Measurements from ENCODE around the gene PPA1.
"Not testable (repeated sequence)": the region's sequence is repeated elsewhere in the genome, so short reads cannot be mapped to it uniquely, and the experiment has no call there.

Gene PPA1

DNA sequence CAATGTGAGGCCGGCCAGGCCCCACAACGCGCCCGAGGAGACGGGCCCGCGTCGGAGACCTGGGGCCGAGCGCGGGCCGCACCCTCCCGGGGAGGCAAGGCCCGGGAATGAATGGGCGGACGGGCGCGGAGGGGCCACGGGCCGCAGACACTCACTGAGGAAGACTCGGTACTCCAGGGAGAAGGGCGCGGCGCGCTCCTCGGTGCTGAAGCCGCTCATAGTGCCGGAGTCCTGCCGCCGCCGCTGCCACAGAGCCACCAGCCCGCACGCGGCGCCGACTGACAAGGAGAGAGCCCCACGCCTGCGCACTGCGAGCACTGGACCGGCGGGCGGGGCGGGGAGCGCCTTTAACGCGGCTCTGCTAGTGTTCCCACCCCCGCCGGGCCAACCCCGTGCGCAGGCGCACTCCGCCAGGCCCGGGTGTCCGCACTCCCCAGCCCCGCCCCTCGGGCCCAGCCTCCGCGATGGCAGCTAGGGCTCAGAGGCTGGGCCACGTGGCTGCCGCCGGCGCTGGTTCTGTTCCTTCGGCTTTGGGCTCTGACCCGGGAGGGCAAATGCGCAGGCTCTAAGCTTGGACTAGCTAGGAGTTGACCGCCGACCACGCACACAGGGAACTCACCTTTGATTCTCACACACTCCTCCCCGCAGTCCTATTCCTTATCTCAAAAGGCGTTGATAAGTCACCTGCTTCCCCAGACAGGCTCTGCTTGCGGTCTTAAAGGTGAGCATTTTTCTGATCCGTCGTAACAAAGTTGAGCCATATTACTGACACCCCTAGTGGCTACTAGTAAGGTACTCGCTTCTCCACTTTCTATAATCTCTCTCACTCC is at the start of gene PPA1:
Gene PPA1, minus strand, starts transcription at position 321 of the 830 bp plus-strand sequence. Its CDS starts 102 bp downstream, at position 219.
- peak; percentile 99 for DNase-seq (ENCODE audit: low read depth in 2 of 2)

DNA sequence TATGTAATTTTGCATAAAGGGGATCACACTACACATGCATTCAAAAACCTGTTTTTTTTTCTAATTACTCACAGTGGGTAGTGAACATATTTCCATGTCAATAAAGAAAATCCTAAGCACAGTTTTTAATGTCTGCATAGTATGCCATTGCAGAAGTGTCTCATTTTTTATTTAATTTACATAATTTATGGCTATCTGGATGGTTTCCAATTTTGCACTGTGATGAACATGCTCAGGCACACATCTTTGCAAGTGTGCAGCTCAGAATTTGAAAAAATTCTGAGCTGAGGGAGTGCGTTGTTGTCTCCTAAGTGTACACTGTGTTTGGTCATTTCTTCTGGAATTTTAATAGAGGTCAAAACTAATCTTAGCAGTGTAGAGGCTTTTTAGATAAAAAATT is 48.4 kb upstream of the PPA1 start:
- DNase-seq (ENCODE audit: low read depth in 2 of 2): no peak

- DNase-seq (ENCODE audit: low read depth in 2 of 2): no peak
Measured at GRCh38 chr10:70280099-70280498, 46.9 kb upstream of the PPA1 start.

- DNase-seq (ENCODE audit: low read depth in 2 of 2): no peak
Measured at GRCh38 chr10:70277396-70278030, 44.3 kb upstream of the PPA1 start.

- no peak for DNase-seq (ENCODE audit: low read depth in 2 of 2)
Measured at GRCh38 chr10:70274643-70275042, 41.4 kb upstream of the PPA1 start.

DNA sequence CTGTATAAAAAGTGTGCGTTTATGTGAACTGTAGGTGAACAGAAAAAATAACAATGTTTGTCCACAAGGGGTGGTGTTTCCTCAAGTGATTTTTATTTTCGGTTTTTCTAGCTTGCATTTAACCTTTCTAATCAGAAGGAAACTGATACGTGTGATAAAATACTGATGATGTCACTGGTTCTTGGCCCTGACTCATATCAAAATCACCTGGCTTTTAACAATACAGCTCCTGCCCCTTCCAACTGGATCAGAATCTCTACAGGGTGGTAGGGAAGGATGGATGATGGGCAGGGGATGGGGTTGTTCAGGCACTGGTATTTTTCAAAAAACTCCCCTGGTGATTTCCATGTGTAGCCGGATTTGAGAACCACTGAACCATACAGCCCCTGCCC is 39.7 kb upstream of the PPA1 start:
- no peak for DNase-seq (ENCODE audit: low read depth in 2 of 2)

GRCh38 chr10:70271996-70272924 is 39.0 kb upstream of the PPA1 start:
- no peak for DNase-seq (ENCODE audit: low read depth in 2 of 2)

GRCh38 chr10:70270952-70271351 is 37.7 kb upstream of the PPA1 start:
- no peak for DNase-seq (ENCODE audit: low read depth in 2 of 2)

DNA sequence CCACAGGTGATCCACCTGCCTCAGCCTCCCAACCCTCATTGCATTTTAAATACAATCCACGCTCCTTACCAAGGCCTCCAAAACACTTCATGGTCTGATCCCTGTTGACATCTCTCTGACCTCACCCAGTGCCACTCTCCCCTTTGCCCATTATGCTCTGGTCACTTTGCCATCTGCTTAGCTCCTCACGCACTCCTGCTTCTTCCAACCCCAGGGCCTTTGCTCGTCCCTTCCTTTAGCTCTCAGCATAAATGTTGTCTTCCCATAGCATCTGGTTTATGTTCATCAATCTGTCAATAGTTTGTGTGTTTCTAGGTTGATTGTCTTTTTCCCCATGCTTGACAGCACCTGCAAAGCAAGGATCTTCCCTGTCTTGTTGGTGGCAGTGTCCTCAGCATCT is 36.5 kb upstream of the PPA1 start:
- no peak for DNase-seq (ENCODE audit: low read depth in 2 of 2)

- DNase-seq (ENCODE audit: low read depth in 2 of 2): no peak
Measured at GRCh38 chr10:70268376-70268775, 35.1 kb upstream of the PPA1 start.

DNA sequence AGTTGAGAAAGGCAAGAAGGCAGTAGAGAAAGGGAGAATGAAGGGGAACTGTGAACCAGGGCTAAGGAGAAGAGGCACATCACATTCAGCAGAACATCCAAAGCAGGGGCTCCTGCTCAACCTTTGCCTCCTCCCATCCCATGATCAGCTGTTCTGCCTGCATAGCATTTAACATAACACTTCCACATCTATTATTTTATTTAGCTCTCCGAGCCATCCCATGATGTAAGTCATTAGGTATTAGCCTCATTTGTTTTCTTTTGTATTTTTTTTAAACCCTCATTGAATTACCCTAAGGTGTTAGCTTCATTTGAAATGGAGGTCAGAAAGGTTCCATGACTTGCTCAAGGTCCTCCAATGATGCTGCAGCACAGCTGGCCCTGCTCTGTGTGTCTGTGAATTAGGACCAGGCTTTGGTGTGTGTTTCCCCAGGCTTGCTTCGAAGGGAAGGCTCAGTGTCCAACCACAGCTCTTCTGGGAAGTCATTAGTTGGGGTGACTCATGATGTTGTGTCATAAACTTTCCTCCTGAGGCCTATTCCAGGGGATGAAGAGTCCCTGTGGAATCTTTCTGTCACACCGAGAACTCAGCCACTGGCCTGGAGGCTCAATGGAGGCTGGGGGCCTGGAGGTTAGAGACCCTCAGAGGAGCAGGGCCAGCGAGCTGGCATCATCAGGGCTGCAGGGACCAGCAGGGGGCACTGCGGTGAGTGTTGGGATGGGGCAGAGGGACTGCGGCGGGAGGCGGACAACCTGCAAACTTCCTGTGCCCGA is 34.1 kb upstream of the PPA1 start:
- no peak for DNase-seq (ENCODE audit: low read depth in 2 of 2)

DNA sequence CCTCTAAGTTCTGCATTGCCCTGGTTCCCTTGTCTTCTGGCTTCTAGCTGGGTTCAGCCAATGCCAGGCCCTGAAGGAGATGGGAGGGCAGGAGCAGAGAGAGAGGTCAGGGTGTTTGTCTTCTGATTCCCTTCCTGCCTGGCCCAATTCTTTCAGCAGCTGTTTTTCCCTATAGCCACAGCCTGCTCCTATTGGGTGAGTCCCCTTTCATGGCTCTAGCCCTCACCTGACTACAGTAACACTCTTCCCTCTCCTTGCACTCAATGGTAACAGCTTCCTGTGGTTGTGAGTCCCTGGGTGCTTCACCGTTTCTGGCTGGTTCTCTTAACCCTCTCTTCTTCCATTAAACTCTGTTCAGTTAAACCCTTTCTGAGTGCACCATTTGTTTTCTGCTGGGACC is 33.5 kb upstream of the PPA1 start:
- DNase-seq (ENCODE audit: low read depth in 2 of 2): no peak

- DNase-seq (ENCODE audit: low read depth in 2 of 2): no peak
Measured at GRCh38 chr10:70266056-70266455, 32.8 kb upstream of the PPA1 start.

DNA sequence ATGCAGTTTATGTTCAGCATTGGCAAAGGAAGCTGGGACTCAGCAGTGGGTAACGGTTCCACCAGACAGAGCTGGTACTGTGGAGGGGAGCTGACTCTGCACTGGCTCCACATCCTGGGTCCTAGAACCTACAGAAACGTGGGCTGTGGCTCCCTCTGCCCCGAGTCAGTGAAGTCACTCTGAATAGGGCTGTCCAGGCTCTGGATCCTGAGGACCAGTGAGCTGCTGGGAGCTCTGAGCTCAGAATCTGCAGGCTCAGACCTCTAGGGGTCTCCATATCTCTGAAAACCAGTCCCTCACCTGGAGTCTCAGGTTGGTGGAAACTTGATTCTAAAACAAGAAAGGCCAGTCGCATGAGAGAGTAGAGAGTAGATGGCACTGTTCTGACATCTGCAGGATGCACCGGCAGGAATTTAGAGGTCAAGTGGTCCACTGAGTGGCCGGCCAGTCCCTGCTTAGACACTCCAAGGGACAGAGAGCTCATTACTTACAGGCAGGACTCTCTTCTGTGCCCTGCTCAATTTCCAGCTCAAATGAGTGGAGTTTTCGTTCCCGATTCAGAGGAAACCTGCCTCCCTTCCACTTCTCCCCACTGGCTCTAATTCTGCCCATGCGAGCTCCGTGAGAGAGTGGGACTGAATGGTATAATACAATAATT is 31.9 kb upstream of the PPA1 start:
- DNase-seq (ENCODE audit: low read depth in 2 of 2): no peak

DNA sequence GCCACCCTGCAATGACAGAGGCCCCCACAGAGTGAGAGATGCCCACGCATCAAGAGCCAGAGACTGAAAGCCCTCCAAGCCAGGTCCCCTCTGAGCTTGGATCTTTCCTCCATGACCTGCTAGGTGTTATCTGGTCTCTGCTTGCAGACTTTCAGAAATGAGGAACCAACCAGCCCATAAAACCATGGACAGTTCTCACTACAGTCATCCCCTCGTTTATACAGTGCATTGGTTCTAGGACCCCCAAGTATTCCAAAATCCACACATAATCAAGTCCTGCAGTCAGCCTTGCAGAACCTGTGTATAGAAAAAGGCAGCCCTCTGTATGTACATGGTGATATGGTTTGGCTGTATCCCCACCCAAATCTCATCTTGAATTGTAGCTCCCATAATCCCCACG is 27.5 kb upstream of the PPA1 start:
- no peak for DNase-seq (ENCODE audit: low read depth in 2 of 2)

DNA sequence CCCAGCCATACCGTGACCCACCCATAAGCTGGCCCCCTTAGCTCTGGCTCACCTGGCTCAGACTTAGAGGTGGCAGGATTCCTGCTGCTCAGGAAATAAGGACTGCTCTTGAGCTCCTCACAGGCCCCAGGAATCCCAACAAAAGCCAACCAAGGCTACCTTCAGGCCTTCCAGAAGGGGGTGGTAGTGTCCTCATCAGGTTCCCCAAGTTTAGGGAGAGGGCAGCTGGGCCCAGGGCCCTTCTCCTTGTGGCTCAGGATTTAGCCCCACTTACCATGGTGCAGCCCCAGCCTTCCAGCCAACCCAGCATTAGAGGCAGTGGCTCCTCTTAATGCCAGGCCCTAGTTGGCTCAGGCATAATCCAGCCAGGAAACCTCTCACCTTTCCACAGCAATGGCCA is 27.0 kb upstream of the PPA1 start:
- DNase-seq (ENCODE audit: low read depth in 2 of 2): no peak

DNA sequence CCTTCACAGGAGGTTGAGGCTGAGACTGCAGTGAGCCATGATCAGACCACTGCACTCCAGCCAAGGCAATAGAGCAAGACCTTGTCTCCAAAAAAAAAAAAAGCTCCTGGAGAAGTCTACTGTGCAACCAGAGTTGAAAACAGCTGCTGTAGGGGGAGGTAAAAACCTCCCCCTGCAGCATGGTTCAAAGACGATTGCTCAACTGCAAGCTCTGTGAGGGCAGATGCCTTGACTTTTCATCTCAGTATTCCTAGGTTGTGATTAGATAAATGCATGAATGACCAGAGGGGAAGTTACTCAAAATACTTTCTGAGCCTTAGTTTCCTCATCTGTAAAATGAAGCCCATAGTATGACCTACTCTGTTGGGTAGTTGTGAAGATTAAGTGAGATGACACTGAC is 25.0 kb upstream of the PPA1 start:
- no peak for DNase-seq (ENCODE audit: low read depth in 2 of 2)

GRCh38 chr10:70257816-70258215 is 24.6 kb upstream of the PPA1 start:
- DNase-seq (ENCODE audit: low read depth in 2 of 2): not testable (repeated sequence)

- DNase-seq (ENCODE audit: low read depth in 2 of 2): no peak
Measured at GRCh38 chr10:70256463-70256862, 23.2 kb upstream of the PPA1 start.

GRCh38 chr10:70255329-70256299 is 22.4 kb upstream of the PPA1 start:
- no peak for DNase-seq (ENCODE audit: low read depth in 2 of 2)
